DND-41 (cell line): ENCODE data around the gene WDR72.

Experiments
- ATAC-seq: fragments of 200-7000 bp; cut with Tn5 transposase; 3 replicates; pipeline ENCODE4 v1.9.1; 2021; ENCODE audit warnings: low read depth; ENCODE audit not compliant: insufficient read depth
- DNase-seq: peaks from one replicate; pipeline ENCODE4 v3.0.0-alpha.2; 2020
- H2AFZ ChIP-seq: 2 replicates; pipeline ENCODE4 v1.6.0; 2012; ENCODE audit warnings: low read depth, low read length
- H3K27ac ChIP-seq: 2 replicates; pipeline ENCODE4 v1.5.1; 2012; ENCODE audit warnings: low read length, inconsistent platforms
- H3K27me3 ChIP-seq: fragments of 200-600 bp; sonication (generic); 2 replicates; pipeline ENCODE4 v1.6.0; 2012; ENCODE audit warnings: low read length, mild to moderate bottlenecking, inconsistent platforms; ENCODE audit not compliant: insufficient read depth, poor library complexity
- H3K36me3 ChIP-seq: 2 replicates; pipeline ENCODE4 v1.5.1; 2012; ENCODE audit warnings: low read length, inconsistent platforms; ENCODE audit not compliant: insufficient read depth
- H3K4me1 ChIP-seq: 2 replicates; pipeline ENCODE4 v1.5.1; 2012; ENCODE audit warnings: mild to moderate bottlenecking, low read length; ENCODE audit not compliant: insufficient read depth
- H3K4me2 ChIP-seq: 2 replicates; pipeline ENCODE4 v1.6.0; 2012; ENCODE audit warnings: mild to moderate bottlenecking, moderate library complexity, low read length, inconsistent platforms; ENCODE audit not compliant: insufficient read depth
- H3K4me3 ChIP-seq, 2 experiments: fragments of 200-600 bp in 1 of 2; shearing (Covaris generic) in 1 of 2; 2 replicates each; pipeline ENCODE4 v1.5.1; 2012 to 2016; ENCODE audit warnings: inconsistent platforms in 2 of 2, low read length in 2 of 2, mild to moderate bottlenecking in 2 of 2, low read depth in 1 of 2, moderate library complexity in 1 of 2
- H3K79me2 ChIP-seq: 2 replicates; pipeline ENCODE4 v1.6.0; 2012; ENCODE audit warnings: low read length, inconsistent platforms; ENCODE audit not compliant: insufficient read depth
- H3K9ac ChIP-seq: 2 replicates; pipeline ENCODE4 v1.6.0; 2012; ENCODE audit warnings: low read depth, mild to moderate bottlenecking, inconsistent platforms, low read length, moderate library complexity
- H3K9me3 ChIP-seq: 2 replicates; pipeline ENCODE4 v1.5.1; 2012; ENCODE audit warnings: low read length, moderate library complexity, mild to moderate bottlenecking, inconsistent platforms; ENCODE audit not compliant: insufficient read depth, severe bottlenecking
- H4K20me1 ChIP-seq: 2 replicates; pipeline ENCODE4 v1.6.0; 2012; ENCODE audit warnings: low read length; ENCODE audit not compliant: insufficient read depth
- EZH2 ChIP-seq: IDR thresholded peaks from 3 replicates; pipeline ENCODE4 v1.6.1; 2012; ENCODE audit warnings: borderline replicate concordance, low read depth, mild to moderate bottlenecking, moderate library complexity, low read length, inconsistent platforms; ENCODE audit not compliant: severe bottlenecking
- TF ChIP-seq, protein P1 (sequence below): IDR thresholded peaks from 2 replicates; pipeline ENCODE4 v1.5.1; 2012; ENCODE audit warnings: borderline replicate concordance, low read length, moderate library complexity, mild to moderate bottlenecking; ENCODE audit not compliant: poor library complexity, severe bottlenecking; ENCODE audit errors: extremely low read depth

Gene WDR72

DNA sequence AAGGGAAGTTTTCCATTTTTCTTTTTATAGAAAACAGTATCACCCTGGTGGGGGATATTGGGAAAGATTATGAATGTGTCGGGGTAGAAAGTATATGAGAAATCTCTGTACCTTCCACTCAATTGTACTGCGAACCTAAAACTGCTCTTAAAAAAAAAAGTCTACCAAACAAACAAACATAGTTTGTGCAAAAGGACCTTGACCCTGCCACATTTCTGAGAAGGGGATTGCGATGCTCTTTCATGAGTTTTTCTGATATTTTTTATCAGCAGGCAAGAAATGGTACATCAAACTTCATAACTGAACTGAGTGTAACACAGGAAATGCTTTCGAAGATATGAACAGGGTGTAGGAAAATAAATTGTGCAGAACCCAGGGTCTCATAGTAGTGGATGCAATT lies 286.0 kb downstream of the WDR72 start:
- Histone ChIP-seq H3K4me2 (no peak overlapping the region), H3K36me3 (no peaks in the 10 kb centered on the region), H4K20me1 (no peaks in the 10 kb centered on the region), H3K79me2 (no peaks in the 10 kb centered on the region), H2AFZ (no peak overlapping the region), H3K9ac (no peak overlapping the region), H3K4me3 (no peak overlapping the region), H3K4me1 (no peaks in the 10 kb centered on the region), H3K9me3 (no peaks in the 10 kb centered on the region), H3K27ac (no peak overlapping the region), H3K27me3 (no peaks in the 10 kb centered on the region)
- TF ChIP-seq, protein P1, sequence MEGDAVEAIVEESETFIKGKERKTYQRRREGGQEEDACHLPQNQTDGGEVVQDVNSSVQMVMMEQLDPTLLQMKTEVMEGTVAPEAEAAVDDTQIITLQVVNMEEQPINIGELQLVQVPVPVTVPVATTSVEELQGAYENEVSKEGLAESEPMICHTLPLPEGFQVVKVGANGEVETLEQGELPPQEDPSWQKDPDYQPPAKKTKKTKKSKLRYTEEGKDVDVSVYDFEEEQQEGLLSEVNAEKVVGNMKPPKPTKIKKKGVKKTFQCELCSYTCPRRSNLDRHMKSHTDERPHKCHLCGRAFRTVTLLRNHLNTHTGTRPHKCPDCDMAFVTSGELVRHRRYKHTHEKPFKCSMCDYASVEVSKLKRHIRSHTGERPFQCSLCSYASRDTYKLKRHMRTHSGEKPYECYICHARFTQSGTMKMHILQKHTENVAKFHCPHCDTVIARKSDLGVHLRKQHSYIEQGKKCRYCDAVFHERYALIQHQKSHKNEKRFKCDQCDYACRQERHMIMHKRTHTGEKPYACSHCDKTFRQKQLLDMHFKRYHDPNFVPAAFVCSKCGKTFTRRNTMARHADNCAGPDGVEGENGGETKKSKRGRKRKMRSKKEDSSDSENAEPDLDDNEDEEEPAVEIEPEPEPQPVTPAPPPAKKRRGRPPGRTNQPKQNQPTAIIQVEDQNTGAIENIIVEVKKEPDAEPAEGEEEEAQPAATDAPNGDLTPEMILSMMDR: no peak
- no peak for TF ChIP-seq EZH2
- no peak for ATAC-seq
- DNase-seq: no peak

DNA sequence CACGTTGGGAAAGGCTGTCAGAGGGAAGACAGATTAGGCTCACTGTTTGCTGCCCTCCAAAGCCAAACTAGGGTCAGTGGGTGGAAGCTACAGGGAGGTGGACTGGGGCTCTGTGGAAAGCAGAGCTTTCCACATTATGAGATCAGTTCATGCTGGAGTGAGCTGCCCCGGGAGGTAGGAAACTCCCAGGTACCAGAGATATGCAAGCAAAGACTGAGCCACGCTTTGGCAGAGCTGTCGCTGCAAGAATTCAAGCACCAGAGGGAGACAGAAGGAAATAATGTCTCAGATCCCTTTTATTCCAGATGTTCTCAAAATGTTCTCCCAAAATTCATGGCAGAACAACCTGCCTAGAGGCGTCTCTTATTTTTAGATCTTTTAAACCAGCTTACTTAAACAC lies 286.6 kb downstream of the WDR72 start:
- no peak for ATAC-seq
- no peak for TF ChIP-seq EZH2
- TF ChIP-seq, protein P1: no peak
- no peaks in the 10 kb centered on the region for H3K36me3 ChIP-seq
- H3K27me3 ChIP-seq: no peaks in the 10 kb centered on the region
- DNase-seq: no peak
- no peaks in the 10 kb centered on the region for H3K79me2 ChIP-seq
- no peak overlapping the region for H2AFZ ChIP-seq
- no peak overlapping the region for H3K27ac ChIP-seq
- no peaks in the 10 kb centered on the region for H3K4me1 ChIP-seq
- H3K4me2 ChIP-seq: no peak overlapping the region
- H3K9ac ChIP-seq: no peak overlapping the region
- H3K9me3 ChIP-seq: no peaks in the 10 kb centered on the region
- no peaks in the 10 kb centered on the region for H4K20me1 ChIP-seq
- H3K4me3 ChIP-seq: no peak overlapping the region

DNA sequence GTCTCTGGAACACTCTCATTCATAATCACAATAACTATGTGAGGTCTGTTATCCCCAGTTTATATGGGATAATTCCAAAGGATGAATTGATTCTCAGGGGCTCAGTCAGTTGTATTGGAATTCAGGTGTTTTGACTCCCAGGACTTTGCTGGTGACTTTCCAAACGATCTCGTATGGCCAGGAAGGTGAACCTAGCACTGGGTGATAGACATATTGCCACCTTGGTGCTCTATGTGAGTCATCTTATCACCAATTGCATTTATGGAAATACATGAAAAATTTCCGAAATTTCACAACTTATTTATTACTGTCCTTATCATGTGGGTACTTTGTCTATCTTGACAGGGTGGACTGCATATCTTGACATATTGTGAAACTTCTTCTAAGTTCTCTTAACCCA lies 287.3 kb downstream of the WDR72 start:
- no peak overlapping the region for H2AFZ ChIP-seq
- no peaks in the 10 kb centered on the region for H3K27me3 ChIP-seq
- H3K36me3 ChIP-seq: no peaks in the 10 kb centered on the region
- no peak for DNase-seq
- no peak overlapping the region for H3K9ac ChIP-seq
- no peaks in the 10 kb centered on the region for H4K20me1 ChIP-seq
- no peak overlapping the region for H3K27ac ChIP-seq
- no peaks in the 10 kb centered on the region for H3K9me3 ChIP-seq
- no peaks in the 10 kb centered on the region for H3K4me1 ChIP-seq
- no peak overlapping the region for H3K4me3 ChIP-seq
- H3K4me2 ChIP-seq: no peak overlapping the region
- ATAC-seq: no peak
- no peak for TF ChIP-seq EZH2
- TF ChIP-seq, protein P1: no peak
- no peaks in the 10 kb centered on the region for H3K79me2 ChIP-seq

DNA sequence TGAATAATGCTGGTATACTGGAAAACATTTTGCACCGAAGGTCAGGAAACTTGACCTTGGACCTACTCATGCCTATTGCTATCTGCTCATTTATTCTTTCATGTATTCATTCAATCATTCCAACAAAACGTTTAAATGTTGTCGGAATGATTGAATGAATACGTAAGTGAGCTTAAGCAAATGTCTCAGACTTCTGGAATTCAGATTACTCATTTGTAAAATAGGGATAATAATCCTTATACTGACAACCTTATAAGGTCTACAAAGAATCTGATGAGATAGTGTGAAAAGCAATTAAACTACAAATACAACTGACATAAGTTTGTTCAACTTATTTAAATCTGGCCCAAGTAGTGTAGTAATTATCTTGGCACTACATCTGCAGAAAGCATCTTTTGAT lies 288.7 kb downstream of the WDR72 start:
- TF ChIP-seq EZH2: no peak
- TF ChIP-seq, protein P1: no peak
- no peaks in the 10 kb centered on the region for H4K20me1 ChIP-seq
- H3K36me3 ChIP-seq: no peaks in the 10 kb centered on the region
- no peaks in the 10 kb centered on the region for H3K27me3 ChIP-seq
- H3K9me3 ChIP-seq: no peaks in the 10 kb centered on the region
- no peak overlapping the region for H2AFZ ChIP-seq
- no peak overlapping the region for H3K27ac ChIP-seq
- ATAC-seq (no peak), DNase-seq (no peak)
- no peak overlapping the region for H3K4me3 ChIP-seq
- no peaks in the 10 kb centered on the region for H3K79me2 ChIP-seq
- no peaks in the 10 kb centered on the region for H3K4me1 ChIP-seq
- no peak overlapping the region for H3K9ac ChIP-seq
- H3K4me2 ChIP-seq: no peak overlapping the region
